AG09309 (cell line): Measurements from ENCODE around the gene HSDL1.

ENCODE experiments used
- DNase-seq: peaks from one replicate; pipeline ENCODE4 v3.0.0-alpha.2; 2010; ENCODE audit warnings: low read depth
- H3K4me3 ChIP-seq: 2 replicates; pipeline ENCODE4 v1.5.1; 2011; ENCODE audit warnings: mild to moderate bottlenecking, low read depth, low read length, moderate library complexity; ENCODE audit not compliant: control insufficient read depth
- TF ChIP-seq, protein P1 (sequence below): IDR thresholded peaks from 2 replicates; pipeline ENCODE4 v1.5.1; 2011; ENCODE audit warnings: mild to moderate bottlenecking, low read depth, low read length, inconsistent platforms; ENCODE audit not compliant: insufficient read depth, control insufficient read depth; ENCODE audit errors: missing control alignments

Gene HSDL1

DNA sequence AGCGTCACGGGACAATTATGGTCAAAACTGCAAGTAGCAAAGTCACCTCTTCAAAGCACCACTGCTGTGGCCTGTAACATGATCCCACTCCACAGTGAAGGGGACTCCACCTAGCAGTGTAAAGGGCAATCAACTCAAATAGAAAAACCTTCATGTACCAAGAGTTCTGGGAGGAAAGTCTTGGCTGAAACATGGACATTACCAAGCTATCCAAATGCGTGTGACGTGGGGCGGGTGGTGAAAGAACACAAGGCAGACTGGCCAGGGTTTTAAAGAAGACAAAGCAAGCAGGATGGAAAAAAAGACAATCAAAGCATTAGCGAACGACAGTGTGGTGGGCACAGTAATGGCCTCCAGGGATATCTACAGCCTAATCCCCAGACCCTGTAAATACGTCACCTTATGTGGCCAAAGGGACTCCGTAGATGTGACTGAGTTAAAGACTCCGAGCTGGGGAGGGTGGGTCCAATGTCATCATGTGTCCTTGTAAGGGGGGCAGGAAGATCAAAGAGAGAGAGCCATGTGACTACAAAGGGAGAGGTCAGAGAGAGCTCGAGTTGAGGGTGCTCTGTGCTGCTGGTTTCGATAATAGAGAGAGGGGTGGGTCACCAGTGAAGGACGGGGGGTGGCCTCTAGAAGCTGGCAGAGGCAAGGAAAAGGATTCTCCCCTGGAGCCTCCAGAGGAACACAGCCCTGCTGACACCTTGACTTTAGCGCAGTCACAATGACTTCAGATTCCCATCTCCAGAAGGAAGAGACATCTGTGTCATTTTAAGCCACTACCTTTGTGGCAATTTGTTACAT lies 6.0 kb downstream of the HSDL1 start:
- no peak for DNase-seq
- no peak overlapping the region for H3K4me3 ChIP-seq
- TF ChIP-seq, protein P1, sequence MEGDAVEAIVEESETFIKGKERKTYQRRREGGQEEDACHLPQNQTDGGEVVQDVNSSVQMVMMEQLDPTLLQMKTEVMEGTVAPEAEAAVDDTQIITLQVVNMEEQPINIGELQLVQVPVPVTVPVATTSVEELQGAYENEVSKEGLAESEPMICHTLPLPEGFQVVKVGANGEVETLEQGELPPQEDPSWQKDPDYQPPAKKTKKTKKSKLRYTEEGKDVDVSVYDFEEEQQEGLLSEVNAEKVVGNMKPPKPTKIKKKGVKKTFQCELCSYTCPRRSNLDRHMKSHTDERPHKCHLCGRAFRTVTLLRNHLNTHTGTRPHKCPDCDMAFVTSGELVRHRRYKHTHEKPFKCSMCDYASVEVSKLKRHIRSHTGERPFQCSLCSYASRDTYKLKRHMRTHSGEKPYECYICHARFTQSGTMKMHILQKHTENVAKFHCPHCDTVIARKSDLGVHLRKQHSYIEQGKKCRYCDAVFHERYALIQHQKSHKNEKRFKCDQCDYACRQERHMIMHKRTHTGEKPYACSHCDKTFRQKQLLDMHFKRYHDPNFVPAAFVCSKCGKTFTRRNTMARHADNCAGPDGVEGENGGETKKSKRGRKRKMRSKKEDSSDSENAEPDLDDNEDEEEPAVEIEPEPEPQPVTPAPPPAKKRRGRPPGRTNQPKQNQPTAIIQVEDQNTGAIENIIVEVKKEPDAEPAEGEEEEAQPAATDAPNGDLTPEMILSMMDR: no peak

DNA sequence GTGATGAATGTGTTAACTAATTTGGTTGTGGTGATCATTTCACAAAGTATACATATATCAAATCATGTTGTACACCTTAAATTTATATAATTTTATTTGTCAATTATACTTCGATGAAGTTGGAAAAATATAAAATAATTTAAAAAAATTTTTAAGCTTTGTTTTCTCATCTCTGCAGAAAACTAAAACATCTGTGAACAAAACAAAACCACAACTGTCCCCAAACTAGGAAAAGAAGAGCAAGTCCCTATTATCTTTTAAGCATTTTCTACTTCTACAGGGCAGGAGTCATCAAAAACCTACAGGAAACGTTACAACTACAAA lies 6.5 kb downstream of the HSDL1 start:
- no peak for DNase-seq
- H3K4me3 ChIP-seq: no peak overlapping the region
- TF ChIP-seq, protein P1: no peak

DNA sequence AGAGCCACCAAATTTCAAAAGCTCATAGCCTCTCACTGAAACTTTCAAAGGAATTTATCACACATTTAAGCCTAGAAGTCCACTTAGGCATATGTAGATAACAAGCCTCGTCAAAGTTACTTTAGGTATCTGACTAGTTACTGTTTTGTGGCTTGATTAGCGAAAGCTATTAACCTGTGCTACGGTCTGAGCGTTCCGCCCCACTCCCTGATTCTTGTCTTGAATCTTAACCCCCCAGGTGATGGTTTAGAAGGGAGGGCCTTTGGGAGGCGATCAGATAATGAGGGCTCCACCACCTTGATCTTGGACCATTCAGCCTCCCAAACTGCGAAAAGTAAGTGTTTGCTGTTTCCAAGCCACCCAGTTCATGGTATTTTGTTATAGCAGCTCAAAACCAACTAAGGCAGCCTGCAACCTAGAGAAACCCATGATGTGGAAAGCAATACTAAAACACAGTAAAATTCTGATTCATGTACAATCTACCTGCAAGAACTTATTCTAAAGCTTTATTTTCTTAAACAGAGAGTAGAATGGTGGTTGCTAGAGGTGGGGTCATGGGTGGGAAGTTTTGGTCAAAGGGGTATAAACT lies 7.1 kb downstream of the HSDL1 start:
- TF ChIP-seq, protein P1: no peak
- H3K4me3 ChIP-seq: no peak overlapping the region
- DNase-seq: no peak

GRCh38 chr16:84137287-84137686 lies 7.7 kb downstream of the HSDL1 start:
- TF ChIP-seq, protein P1: no peak
- H3K4me3 ChIP-seq: no peak overlapping the region
- DNase-seq: no peak

- TF ChIP-seq, protein P1: no peak
- H3K4me3 ChIP-seq: no peak overlapping the region
- DNase-seq: no peak
Observed at GRCh38 chr16:84136331-84137125, 8.4 kb downstream of the HSDL1 start.

DNA sequence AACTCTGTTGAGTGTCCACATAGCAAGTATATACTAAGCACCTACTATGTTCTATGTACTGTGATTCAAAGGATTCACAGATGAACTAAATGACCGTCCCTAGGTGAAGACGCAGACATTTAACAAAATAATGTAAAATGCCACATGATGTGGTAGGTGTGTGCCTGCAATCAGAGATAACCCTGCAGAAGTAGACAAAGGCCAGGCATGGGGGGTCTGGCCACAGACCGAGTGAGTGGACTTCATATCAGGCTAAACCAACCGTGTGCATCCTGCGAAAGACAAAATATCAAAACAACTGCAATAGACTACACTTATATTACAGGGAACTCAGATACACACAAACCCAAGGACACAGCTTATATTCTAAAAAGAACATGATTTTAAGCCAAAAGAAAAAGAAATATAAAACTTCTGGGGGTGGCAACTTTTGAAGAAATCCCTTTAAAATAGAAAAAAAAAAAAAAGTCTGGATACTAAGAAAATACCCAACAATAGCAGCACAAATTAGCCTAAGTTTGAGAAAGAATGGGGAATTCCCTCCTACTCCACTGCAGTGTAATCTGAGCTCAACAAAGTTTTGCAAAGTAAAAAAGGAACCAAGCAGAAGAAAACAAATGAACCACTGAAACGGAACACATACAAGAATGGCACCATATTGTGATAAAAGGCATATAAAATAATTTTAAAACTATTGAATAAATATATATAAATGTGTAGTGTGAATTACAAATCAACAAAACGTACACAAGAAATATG lies 12.3 kb downstream of the HSDL1 start:
- TF ChIP-seq, protein P1: no peak
- DNase-seq: no peak
- no peak overlapping the region for H3K4me3 ChIP-seq
